Measurements from ENCODE around the gene NCOA5. TPM values are rescaled to one million over a fixed set of nuclear protein-coding genes. Genes with fewer than 3 reads are reported as not detected.
"Not testable (repeated sequence)": the region's sequence is repeated elsewhere in the genome, so short reads cannot be mapped to it uniquely, and the experiment has no call there.

The NCOA5 gene
- total RNA-seq, 1 experiment from 2014 or later: 30.0 TPM

DNA sequence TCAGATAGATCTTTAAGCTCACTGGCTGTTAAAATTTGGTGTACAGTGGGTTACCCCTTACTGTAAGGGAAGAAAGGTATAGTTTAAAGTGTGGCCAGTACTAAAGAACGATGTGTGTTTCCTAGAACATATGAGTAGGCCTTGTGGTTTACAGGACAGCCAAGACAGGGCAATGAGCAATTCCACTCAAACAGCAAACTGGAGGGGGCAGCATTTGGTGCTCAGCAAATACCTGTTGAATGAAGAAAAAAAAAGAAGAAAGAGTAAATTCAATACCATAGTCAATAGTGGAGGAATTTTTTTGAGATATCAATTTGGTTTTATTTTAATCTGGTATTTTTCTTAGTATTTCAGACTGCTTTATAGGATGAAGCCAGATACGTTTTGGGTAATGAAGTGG is 3.8 kb upstream of the NCOA5 start:
- peak; percentile 19 for DNase-seq (ENCODE audit: low read depth)

GRCh38 chr20:46091622-46092535 is 2.1 kb upstream of the NCOA5 start:
- DNase-seq (ENCODE audit: low read depth): not testable (repeated sequence)

- no peak for DNase-seq (ENCODE audit: low read depth)
These were observed 670 bp downstream of the NCOA5 start for GRCh38 chr20:46089167-46089416.

DNA sequence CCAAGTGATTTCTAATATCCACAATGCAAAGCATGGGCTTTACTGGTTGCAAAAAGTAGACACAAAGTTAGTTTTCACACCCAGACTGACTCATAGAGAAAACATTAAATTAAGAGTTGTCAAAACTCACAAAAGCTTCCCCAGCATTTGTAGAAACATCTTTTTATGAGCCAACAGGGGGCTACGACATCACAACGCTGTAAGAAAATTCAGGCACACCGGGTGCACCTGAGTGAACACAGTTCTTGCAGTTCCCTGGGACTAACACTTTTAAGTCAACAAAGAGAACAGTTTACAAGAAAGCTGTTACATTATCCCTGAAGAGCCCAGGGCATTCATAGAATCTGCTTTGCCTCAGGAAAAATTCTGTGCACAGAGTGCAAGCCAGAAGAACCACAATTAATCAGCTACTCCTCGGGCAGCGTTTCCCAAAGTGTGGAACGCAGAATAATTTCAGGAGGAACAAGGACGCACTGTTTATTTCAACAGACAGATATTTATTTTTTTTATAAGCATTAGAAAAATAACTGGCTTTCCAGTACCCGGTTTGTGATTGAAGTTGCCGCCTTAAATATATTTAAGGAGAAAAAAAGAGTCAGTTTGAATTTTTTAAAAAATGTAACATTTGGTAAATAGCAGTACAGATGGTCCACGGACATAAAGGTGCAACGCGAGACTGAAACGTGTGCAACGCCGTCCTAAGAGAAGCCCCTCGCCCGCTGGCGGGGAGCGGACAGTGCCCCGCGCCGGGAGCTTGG is 1.2 kb downstream of the NCOA5 start:
- DNase-seq (ENCODE audit: low read depth): no peak

GRCh38 chr20:46087161-46087560 is 2.6 kb downstream of the NCOA5 start:
- DNase-seq (ENCODE audit: low read depth): no peak

GRCh38 chr20:46085179-46085851 is 4.4 kb downstream of the NCOA5 start:
- no peak for DNase-seq (ENCODE audit: low read depth)

GRCh38 chr20:46084805-46085178 is 5.0 kb downstream of the NCOA5 start:
- no peak for DNase-seq (ENCODE audit: low read depth)

- no peak for DNase-seq (ENCODE audit: low read depth)
These were observed 6.2 kb downstream of the NCOA5 start for GRCh38 chr20:46083531-46084061.

DNA sequence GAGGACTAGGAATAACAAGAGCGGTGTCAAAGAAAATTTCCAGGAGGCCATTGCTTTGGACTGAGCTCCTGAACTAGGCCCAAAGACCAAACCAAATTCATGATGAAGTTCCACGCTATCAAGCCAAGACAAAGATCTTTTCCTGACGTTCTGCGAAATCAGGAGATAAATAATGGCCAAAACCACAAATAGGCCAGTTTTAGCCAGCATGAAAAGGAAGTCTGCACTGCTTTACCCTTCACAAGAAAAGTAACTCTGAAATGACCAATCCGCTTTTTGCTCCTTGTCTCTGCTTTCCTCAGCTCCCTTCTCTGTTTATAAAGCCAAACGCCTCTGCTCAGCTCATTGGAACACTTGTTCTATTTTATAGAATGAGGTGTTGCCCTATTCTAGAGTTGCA is 6.7 kb downstream of the NCOA5 start:
- DNase-seq (ENCODE audit: low read depth): no peak

DNA sequence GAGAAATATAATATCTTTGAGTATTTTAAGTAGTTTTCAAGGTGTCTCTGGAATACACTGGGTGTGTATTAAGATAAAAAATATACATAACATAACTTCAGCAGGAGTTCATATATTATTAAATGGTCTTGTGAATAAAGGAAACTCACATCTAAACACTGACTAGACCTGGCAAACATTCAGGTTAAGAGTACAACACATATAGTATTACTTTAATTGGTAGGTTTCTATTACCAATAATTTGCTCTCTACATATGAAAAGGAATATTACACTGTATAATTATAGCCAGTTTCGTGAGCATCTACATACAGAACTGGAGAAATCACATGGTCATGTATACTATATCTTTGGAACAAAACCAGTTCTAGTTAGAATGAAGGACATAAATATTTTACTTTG is 8.7 kb downstream of the NCOA5 start:
- no peak for DNase-seq (ENCODE audit: low read depth)

DNA sequence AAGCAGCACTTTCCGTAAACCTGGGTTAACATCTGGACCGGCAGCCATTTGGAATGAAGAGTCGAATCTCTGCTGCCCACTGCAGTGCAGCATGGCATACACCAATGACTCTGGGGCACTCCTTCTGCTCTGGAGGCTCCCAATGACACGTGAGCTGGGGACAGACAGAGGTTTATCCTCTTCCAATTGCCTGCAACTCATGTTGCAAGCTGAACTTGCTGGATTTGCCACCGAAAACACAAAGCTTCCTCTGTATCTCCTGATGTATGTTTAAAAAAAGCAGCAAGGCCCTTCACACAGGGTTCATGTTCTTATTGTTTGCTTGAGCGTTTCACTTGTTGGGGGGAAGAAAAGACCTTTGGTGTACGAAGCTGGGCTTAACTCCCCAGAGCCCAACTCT is 10.8 kb downstream of the NCOA5 start:
- no peak for DNase-seq (ENCODE audit: low read depth)

- no peak for DNase-seq (ENCODE audit: low read depth)
These were observed 12.0 kb downstream of the NCOA5 start for GRCh38 chr20:46077642-46078305.

GRCh38 chr20:46076806-46077205 is 13.0 kb downstream of the NCOA5 start:
- no peak for DNase-seq (ENCODE audit: low read depth)

GRCh38 chr20:46074006-46074405 is 15.8 kb downstream of the NCOA5 start:
- DNase-seq (ENCODE audit: low read depth): no peak

DNA sequence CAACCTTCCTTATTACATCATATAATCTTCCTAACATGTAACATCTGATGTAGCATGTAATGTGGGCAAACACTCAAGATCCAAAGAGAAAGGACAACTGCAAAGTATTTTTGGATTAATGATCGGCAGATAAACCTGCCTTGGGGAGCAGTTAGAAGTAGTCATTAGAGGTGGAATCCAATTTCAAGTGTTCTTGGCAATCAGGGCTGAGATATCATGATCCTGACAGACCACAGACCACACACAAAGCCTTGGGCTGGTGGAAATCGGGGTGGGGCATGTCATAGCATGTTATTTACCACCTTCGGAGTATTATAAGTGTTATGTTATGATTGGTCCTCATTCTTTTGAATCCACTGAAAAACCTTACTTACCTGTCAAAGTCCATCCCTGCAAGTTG is 16.3 kb downstream of the NCOA5 start:
- no peak for DNase-seq (ENCODE audit: low read depth)

DNA sequence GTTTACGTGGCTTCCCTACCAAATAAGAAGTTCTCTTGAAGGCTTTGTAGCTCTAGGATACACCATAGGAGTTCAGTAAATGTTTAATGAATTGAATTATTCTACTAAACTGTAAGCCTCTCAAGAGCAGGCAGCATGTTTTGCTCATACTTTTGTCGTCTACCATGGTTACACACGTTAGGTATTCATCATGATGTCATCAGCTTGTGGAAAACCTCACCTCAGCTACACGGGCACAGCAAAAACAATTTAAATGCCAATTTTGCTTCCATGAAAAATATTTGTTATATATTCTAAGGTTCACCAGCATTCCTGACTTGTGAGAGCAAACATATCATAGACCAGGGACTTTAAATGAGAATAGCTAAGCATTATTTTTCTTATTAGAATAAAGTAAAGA is 16.7 kb downstream of the NCOA5 start:
- DNase-seq (ENCODE audit: low read depth): no peak

- DNase-seq (ENCODE audit: low read depth): no peak
These were observed 18.2 kb downstream of the NCOA5 start for GRCh38 chr20:46071573-46071972.

DNA sequence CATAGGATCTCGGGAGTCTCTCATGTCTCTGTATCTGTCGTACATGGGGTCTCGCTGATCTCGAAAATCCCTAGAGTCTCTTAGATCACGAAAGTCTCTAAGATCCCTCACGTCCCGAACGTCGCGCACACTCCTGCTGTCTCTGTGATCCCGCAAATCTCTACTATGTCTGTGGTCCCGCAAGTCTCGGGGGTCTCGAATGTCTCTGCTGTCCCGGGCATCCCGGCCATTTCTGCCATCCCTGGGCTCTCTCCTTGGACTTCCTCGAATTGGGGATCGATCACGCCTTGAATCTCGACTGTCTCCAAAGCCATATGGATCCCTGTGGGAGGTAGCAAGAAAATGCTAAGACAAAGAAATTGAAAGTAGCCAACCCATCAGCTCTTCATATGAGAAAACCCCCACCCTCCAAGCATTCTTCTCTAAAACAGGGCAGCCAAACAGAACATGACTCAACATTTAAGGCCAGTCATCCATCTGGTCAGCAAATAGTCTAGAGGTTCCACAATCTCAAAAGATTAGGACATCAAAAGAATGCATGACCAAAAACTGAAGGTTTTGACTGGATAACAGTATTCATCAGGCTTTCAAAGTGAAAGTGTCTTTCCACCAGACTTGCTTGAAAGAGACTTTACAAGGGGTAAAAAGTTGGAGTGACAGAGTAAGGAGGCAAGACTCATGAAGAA is 19.4 kb downstream of the NCOA5 start:
- peak; percentile 66 for DNase-seq (ENCODE audit: low read depth)

DNA sequence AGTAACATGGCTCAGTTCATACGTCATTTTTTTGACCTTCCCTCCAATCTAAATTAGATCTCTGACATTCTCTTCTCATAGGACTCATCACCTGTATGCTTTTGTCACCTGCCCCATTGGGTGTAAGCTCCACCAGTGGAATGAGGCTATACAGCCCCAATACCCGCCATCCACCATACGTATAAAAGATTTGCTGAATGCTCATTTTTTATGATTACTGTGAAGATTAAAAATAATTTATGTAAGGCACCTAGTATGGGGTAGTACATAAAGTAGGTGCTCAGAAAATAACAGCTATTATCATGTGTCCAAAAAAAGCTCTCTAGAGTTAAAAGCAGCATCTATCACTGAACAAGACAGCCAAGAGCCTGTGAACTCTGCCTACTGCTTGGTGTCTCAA is 24.1 kb downstream of the NCOA5 start:
- no peak for DNase-seq (ENCODE audit: low read depth)

DNA sequence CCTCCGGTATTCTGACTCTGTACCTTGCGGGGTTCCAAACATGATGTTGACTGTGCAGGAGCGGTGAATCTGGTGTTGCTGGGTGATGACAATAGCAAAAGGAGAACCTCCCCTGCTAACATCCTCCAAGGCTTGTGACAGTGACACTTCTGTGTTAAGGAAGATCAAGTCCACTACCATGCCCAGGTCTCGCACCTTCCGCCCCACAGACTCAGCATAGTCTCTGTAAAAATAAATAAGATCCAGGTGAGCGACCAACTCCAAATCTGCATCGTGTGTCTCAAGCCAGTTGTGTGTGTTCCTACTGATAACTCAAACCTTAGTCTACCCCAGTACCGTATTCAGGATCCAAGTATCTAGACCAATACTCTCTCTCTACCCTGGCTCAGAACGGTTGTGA is 24.8 kb downstream of the NCOA5 start:
- no peak for DNase-seq (ENCODE audit: low read depth)

DNA sequence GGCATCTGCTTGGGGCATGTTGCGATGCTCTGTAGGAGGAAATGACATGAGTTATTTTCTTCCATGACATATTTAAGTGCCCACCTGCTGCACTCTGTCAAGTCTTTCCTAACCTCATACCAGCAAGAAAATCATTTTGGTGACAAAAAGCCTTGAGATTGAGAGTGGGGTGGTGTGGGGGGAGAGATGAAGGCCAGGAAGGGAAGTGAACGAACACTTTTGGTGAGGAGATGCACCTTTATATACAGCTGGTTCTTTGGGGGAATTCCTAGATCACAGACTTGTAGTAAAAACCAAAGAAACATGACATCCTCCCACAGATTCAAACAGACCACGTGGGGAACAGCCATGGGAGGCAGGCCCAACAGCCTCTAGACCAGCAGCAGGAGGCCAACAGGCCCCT is 26.1 kb downstream of the NCOA5 start:
- peak; percentile 43 for DNase-seq (ENCODE audit: low read depth)
